Caco-2 (cell line): ENCODE data around the gene RPL22L1. TPM values are rescaled to one million over a fixed set of nuclear protein-coding genes. Genes with fewer than 3 reads are reported as not detected.
A peak's percentile ranks its signal among the peaks of the same experiment; 100 is the strongest.

Source experiments
- BruUV-seq: library from RNA; stranded (reverse); fragments of 400-500 nt; replicated peaks from 2 replicates; lab custom pipeline; 2021; lab: Mats Ljungman, UMichigan
- CTCF ChIA-PET: fragments of 300-600 bp; sonication (Branson Sonifier 250); formaldehyde crosslinking; loops from one replicate; lab custom pipeline; 2022; ENCODE audit warnings: antibody characterized with exemption; lab: Charles Lee
- POLR2A ChIA-PET: fragments of 300-600 bp; sonication (Branson Sonifier 250); formaldehyde crosslinking; loops from one replicate; lab custom pipeline; 2022; ENCODE audit warnings: antibody characterized with exemption; lab: Charles Lee
- DNase-seq, 2 experiments: peaks; one replicate each; pipeline versions ENCODE4 v3.0.0 to v3.0.0-alpha.2; 2020 to 2022
- H3K27me3 ChIP-seq: replicated peaks from 2 replicates; pipeline ENCODE4 v1.6.0; 2011; ENCODE audit warnings: low read length; ENCODE audit not compliant: control insufficient read depth, insufficient read depth
- H3K36me3 ChIP-seq: 2 replicates; pipeline ENCODE4 v1.5.1; 2011; ENCODE audit warnings: low read length; ENCODE audit not compliant: control insufficient read depth, insufficient read depth
- H3K4me1 ChIP-seq: fragments of 250-450 bp; sonication (Bioruptor Pico); 2 replicates; pipeline ENCODE4 v1.5.1; 2020; ENCODE audit warnings: mild to moderate bottlenecking
- H3K4me3 ChIP-seq: 2 replicates; pipeline ENCODE4 v1.5.1; 2011; ENCODE audit warnings: low read depth, mild to moderate bottlenecking, control low read depth, low read length
- H3K9me3 ChIP-seq: fragments of 250-450 bp; sonication (Bioruptor Pico); 2 replicates; pipeline ENCODE4 v1.5.1; 2020; ENCODE audit warnings: mild to moderate bottlenecking, moderate library complexity
- H3K27ac Mint-ChIP-seq: one replicate; pipeline ENCODE4 v1.8.0; 2022; ENCODE audit warnings: mixed read lengths; ENCODE audit not compliant: unreplicated experiment
- H3K27me3 Mint-ChIP-seq: one replicate; pipeline ENCODE4 v1.8.0; 2022; ENCODE audit warnings: mixed read lengths; ENCODE audit not compliant: insufficient read depth, unreplicated experiment
- H3K36me3 Mint-ChIP-seq: one replicate; pipeline ENCODE4 v1.8.0; 2022; ENCODE audit warnings: mild to moderate bottlenecking, mixed read lengths; ENCODE audit not compliant: insufficient read depth, unreplicated experiment
- H3K4me1 Mint-ChIP-seq: one replicate; pipeline ENCODE4 v1.8.0; 2022; ENCODE audit warnings: low read depth, mixed read lengths; ENCODE audit not compliant: unreplicated experiment
- H3K4me3 Mint-ChIP-seq: one replicate; pipeline ENCODE4 v1.8.0; 2022; ENCODE audit warnings: mild to moderate bottlenecking, moderate library complexity, mixed read lengths; ENCODE audit not compliant: unreplicated experiment
- H3K9me3 Mint-ChIP-seq: one replicate; pipeline ENCODE4 v1.8.0; 2022; ENCODE audit warnings: mixed read lengths; ENCODE audit not compliant: unreplicated experiment
- CTCF ChIP-seq, 2 experiments: fragments of 200-600 bp in 1 of 2; IDR thresholded peaks; 1 replicate in 1 of 2; 2 replicates in 1 of 2; pipeline versions ENCODE4 v1.5.1 to v1.8.0; 2011 to 2022; ENCODE audit warnings: antibody characterized with exemption in 1 of 2, control low read depth in 1 of 2, inconsistent platforms in 1 of 2, low read depth in 1 of 2, low read length in 1 of 2, mild to moderate bottlenecking in 1 of 2, moderate library complexity in 1 of 2; ENCODE audit not compliant: insufficient read depth in 1 of 2, severe bottlenecking in 1 of 2, unreplicated experiment in 1 of 2
- intact Hi-C: fragments of 100-400 bp; cut with micrococcal nuclease; formaldehyde crosslinking; loops from one replicate; pipeline ENCODE4 v1.10.0; 2022; ENCODE audit not compliant: unreplicated experiment
- total RNA-seq: library from RNA; stranded (reverse); gene quantifications from 2 replicates; pipeline ENCODE4 v1.2.3, GENCODE V29; 2022

The RPL22L1 gene
- total RNA-seq, 1 experiment from 2014 or later, result 31.1 TPM

DNA sequence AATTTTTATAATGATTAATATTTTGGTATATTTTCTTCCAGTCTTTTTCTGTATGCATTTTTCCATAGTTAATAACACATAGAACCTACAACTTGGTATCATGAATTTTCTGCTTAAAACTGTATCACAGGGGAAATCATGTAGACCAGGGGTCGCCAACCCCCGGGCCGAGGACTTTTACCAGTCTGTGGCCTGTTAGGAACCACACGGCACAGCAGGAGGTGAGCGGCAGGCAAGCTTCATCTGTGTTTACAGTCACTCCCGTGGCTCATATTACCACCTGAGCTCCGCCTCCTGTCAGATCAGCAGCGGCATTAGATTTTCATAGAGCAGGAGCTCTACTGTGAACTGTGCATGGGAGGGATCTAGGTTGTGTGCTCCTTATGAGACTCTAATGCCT lies 54.7 kb downstream of the RPL22L1 start:
- no peak overlapping the region for H3K27ac Mint-ChIP-seq
- POLR2A ChIA-PET, result no interaction called here
- H3K4me1 Mint-ChIP-seq, result no peaks in the 10 kb centered on the region
- intact Hi-C loops, result loop anchor here (10.0 kb wide), 2 partner anchors 321 to 501 kb away; no protein-coding TSS in a partner anchor
- no peak overlapping the region for H3K4me3 ChIP-seq
- CTCF ChIA-PET, result interaction anchor here (0.9 to 1.8 kb wide), 4 partner anchors 33 to 405 kb away, joined by 3 to 10 read pairs (median 5); no protein-coding TSS in a partner anchor
- no peaks in the 10 kb centered on the region for H3K4me1 ChIP-seq
- BruUV-seq, result no TSS peak
- TF ChIP-seq CTCF (IDR thresholded peaks at IDR 0.05; ENCODE audit: insufficient read depth in 1 of 2, low read depth in 1 of 2, low read length in 1 of 2, severe bottlenecking in 1 of 2, unreplicated experiment in 1 of 2), result no peak
- no peaks in the 10 kb centered on the region for H3K36me3 ChIP-seq
- peak; percentile 24 to 53 for DNase-seq
- no peaks in the 10 kb centered on the region for H3K36me3 Mint-ChIP-seq
- H3K27me3 Mint-ChIP-seq, result peaks cover 12% of the 10 kb centered on the region
- H3K9me3 ChIP-seq, result no peaks in the 10 kb centered on the region
- no peaks in the 10 kb centered on the region for H3K27me3 ChIP-seq
- no peak overlapping the region for H3K4me3 Mint-ChIP-seq
- no peaks in the 10 kb centered on the region for H3K9me3 Mint-ChIP-seq

Other genes starting within 250 kb of the RPL22L1 start
- 16.1 and 16.6 TPM in 2 replicates for gene EIF5A2, start 38.4 kb upstream of the RPL22L1 start, total RNA-seq
- gene SLC2A2, start 156.5 kb upstream of the RPL22L1 start, total RNA-seq, result 4.0 and 4.6 TPM in 2 replicates